ENCODE results near the gene AHDC1. TPM values are rescaled to one million over a fixed set of nuclear protein-coding genes. Genes with fewer than 3 reads are reported as not detected.
"Not testable (repeated sequence)": the region's sequence is repeated elsewhere in the genome, so short reads cannot be mapped to it uniquely, and the experiment has no call there.

The AHDC1 gene, protein sequence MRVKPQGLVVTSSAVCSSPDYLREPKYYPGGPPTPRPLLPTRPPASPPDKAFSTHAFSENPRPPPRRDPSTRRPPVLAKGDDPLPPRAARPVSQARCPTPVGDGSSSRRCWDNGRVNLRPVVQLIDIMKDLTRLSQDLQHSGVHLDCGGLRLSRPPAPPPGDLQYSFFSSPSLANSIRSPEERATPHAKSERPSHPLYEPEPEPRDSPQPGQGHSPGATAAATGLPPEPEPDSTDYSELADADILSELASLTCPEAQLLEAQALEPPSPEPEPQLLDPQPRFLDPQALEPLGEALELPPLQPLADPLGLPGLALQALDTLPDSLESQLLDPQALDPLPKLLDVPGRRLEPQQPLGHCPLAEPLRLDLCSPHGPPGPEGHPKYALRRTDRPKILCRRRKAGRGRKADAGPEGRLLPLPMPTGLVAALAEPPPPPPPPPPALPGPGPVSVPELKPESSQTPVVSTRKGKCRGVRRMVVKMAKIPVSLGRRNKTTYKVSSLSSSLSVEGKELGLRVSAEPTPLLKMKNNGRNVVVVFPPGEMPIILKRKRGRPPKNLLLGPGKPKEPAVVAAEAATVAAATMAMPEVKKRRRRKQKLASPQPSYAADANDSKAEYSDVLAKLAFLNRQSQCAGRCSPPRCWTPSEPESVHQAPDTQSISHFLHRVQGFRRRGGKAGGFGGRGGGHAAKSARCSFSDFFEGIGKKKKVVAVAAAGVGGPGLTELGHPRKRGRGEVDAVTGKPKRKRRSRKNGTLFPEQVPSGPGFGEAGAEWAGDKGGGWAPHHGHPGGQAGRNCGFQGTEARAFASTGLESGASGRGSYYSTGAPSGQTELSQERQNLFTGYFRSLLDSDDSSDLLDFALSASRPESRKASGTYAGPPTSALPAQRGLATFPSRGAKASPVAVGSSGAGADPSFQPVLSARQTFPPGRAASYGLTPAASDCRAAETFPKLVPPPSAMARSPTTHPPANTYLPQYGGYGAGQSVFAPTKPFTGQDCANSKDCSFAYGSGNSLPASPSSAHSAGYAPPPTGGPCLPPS (N-terminal part only)
- total RNA-seq (2014; rRNA removed; shearing (Covaris generic)), result 12.2 and 20.4 TPM in 2 replicates

GRCh38 chr1:27603681-27604578 lies at the start of gene AHDC1:
AHDC1 (minus strand) TSS chr1:27604144; CDS start chr1:27552115, 52,029 bp downstream.
- peak; percentile 89 for DNase-seq (ENCODE audit: low spot score)

DNA sequence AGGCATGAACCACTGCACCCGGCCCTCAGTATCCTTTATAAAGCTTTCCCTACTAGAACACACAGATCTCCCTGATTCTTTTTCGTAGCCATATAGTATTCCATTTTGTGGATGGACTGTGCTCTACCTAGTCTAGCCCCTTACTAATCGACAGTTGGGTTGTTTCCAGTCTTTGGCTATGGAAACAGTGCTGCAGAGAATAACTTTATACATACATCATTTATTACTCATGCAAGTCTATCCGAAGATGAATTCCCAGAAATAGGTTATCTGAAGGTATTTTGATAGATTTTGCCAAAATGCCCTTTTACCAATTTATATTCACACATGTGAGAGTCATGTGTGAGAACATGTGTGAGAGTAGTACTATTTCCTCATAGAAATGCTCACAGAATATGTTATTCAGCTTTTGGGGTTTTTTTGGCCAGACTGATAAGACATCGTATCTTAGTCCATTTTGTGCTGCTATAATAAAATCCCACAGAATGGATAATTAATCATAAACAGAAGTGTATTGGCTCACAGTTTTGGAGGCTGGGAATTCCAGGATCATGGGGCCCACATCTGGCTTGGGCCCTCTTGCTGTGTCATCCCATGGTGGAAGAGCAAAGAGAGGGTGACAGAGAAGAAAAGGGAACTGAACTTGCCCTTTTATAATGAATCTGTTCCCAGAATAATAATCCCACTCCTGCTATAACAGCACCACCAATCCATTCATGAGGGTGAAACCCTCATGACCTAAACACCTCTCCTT lies 48.3 kb upstream of the AHDC1 start:
- DNase-seq (ENCODE audit: low spot score), result no peak

DNA sequence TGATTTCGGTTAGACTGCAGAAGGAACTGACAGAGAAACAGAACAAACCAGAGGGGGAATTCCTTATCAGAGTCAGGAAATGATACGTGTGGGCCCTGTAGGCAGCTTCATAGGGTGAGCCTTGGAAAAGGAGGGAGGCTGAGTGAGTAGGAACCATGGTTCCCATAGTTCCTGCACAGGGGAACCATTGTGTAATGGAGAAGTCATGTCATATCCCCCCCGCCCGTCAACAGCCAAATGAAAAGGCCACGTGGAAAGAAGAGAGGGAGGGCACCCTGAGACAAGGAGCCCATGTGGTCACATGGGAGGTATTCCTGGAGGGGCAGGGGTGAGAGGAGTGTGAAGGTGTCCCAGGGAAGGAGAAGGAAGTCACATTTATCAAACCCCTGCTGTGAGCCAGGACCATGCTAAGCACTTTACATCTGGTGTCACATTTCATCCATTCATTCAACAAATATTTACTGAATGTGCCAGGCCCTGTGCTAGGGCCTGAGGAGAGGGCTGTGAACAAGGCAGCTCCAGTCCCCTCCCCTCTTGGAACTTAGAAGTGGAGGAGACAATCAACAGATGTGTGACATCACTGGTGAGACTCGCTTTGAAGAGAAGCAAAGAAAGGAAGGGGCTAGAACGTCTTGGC lies 46.7 kb upstream of the AHDC1 start:
- no peak for DNase-seq (ENCODE audit: low spot score)

GRCh38 chr1:27650171-27650538 lies 46.2 kb upstream of the AHDC1 start:
- no peak for DNase-seq (ENCODE audit: low spot score)

DNA sequence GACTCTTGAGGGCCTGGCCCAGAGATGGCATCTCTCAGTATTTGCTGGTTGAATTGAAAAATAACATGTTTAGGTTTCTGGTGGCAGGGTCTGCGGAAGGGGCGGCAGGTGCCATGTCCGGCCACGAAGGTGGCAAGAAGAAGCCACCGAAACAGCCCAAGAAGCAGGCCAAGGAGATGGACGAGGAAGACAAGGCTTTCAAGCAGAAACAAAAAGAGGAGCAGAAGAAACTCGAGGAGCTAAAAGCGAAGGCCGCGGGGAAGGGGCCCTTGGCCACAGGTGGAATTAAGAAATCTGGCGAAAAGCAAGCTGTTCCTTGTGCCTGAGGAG lies 45.3 kb upstream of the AHDC1 start:
- DNase-seq (ENCODE audit: low spot score), result no peak

DNA sequence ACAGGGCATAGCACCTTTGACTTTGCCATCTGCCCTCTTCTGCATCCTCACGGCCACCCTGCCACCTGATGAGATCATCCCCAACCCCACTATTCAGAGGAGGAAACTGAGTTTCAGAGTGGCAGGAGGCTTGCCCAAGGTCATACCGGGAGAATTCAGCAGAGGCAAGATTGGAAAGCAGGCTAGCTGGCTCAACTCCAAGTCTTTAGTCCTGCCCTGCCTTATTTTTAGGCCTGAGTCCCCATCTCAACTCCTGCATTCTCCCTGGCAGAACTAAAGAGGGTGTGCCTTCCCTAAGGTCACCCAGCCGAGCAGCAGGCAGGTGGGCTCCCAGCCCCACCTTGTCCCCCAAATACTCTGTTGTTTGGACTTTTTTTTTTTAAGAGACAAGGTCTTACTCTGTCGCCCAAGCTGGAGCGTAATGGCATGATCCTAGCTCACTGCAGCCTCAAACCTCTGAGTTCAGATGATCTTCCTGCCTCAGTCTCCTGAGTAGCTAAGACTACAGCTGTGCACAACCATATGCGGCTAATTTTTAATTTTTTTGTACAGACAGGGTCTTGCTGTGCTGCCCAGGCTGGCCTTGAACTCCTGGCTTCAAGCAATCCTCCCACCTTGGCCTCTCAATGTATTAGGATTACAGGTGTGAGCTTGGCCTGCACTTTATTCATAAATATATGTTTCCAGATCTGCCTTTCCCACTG lies 44.8 kb upstream of the AHDC1 start:
- no peak for DNase-seq (ENCODE audit: low spot score)

GRCh38 chr1:27647328-27647727 lies 43.4 kb upstream of the AHDC1 start:
- no peak for DNase-seq (ENCODE audit: low spot score)

DNA sequence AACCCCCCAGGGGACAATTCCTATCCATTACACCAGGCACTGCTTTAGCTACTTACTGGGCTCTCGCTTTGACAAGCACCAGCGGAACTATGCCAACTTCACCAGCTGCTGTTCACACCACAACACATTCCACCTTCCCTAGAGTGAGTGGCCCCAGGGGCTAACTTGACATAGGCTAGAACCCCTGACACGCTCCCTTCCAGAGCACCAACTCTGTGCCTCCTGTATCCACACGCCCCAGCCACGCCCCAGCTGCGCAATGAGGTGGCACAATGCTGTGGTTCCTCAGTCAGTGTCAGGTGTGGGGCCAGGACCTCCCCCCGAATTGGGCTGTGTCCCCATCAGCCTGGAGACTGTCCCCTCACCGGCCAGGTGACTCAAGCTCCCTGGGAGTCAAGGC lies 42.7 kb upstream of the AHDC1 start:
- no peak for DNase-seq (ENCODE audit: low spot score)

DNA sequence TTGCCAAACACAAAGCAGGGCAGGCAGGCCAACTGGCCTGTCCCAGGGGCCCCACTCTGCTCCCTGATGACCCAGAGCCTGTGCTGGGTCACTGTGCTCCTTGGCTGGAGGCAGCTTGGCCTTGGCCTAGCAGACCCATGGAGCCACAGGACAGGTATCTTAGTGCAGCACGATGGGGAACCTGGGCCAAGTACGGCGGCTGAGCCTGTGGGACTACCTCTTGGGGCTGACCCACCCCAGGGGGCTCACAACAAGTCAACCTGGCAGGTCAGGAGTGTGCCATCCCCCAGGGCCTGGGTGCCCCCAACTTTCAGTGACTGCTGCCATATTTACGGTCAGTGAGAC lies 41.1 kb upstream of the AHDC1 start:
- DNase-seq (ENCODE audit: low spot score), result no peak

DNA sequence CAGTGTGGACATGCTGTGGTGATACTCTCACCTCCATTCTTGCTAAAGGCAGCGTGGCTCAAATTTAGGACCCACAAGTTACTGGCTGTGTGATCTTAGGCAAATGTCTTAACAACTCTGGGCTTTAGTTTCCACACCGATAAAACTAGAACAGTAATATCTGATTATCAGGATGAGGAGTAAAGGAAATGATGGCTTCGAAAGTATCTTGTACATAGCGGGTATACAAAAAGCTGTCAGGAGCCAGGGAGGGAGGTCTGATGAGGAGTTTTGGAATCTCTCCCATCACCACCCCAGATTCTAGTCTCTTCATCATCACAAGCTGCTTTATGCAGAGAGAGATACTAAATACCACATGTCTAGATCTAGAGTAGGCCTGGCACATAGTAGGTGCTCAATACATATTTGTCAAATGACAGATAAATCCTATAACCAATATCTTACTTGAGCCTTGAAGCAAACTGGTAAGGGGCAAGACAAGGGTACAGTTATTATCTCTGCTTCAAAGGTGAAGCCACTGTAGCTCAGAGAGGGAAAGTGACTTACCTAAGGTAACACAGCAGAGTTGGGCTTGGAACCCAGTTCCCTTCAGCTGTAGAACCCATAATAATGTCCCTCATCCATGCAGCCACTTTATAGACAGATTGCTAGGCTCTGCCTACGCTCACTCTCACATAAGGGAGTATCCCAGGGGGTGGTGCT lies 40.6 kb upstream of the AHDC1 start:
- DNase-seq (ENCODE audit: low spot score), result no peak

GRCh38 chr1:27643600-27644368 lies 39.8 kb upstream of the AHDC1 start:
- DNase-seq (ENCODE audit: low spot score), result peak; percentile 61

DNA sequence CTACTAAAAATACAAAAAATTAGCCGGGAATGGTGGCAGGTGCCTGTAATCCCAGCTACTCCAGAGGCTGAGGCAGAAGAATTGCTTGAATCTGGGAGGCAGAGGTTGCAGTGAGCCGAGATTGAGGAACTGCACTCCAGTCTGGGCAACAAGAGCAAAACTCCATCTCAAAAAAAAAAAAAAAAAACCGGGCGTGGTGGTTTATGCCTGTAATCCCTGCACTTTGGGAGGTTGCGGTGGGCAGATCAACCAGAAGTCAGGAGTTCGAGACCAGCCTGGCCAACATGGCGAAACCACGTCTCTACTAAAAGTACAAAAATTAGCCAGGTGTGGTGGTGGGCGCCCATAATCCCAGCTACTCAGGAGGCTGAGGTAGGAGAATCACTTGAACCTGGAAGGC lies 36.6 kb upstream of the AHDC1 start:
- not testable (repeated sequence) for DNase-seq (ENCODE audit: low spot score)

DNA sequence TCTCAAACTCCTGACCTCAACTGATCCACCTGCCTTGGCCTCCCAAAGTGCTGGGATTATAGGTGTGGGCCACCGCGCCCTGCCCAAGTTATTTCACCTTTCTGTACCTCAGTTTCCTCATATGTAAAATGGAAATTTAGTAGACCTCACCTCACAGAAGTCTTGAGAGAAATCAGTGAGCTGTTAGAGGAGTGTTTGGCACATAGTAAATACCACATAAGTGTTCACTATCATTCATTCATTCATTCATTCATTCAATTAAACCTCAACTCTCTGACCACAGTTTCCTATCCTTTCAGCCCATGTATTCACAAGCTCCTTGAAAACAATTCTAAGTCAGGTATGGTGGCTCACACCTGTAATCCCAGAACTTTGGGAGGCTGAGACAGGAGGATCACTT lies 34.9 kb upstream of the AHDC1 start:
- DNase-seq (ENCODE audit: low spot score), result no peak

- DNase-seq (ENCODE audit: low spot score), result no peak
Measured at GRCh38 chr1:27638047-27638734, 34.2 kb upstream of the AHDC1 start.

GRCh38 chr1:27635396-27636142 lies 31.6 kb upstream of the AHDC1 start:
- no peak for DNase-seq (ENCODE audit: low spot score)

DNA sequence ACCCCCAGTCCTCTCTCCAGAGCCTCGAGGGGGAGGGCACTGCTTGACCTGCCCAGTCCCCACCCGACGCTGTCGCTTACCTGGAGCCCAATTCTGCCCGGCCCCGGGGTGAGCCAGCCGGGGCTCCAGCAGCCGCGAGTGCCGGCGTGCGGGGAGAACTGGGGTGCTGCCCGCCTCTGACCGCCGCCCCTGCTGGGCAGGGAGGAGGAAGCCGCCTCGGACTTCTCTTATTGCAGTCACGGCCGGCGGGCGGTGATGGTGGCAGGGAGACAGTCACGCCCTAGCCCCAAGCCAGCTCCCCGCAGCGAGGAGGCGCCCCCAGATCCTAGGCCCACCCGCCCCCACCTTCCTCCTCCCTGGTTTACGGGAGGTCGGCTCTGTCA lies 31.0 kb upstream of the AHDC1 start, which contains the start of gene FGR:
Gene FGR (minus strand): TSS at position 201 of the 383 bp plus-strand sequence. CDS start 11,269 bp downstream, outside the sequence.
- DNase-seq (ENCODE audit: low spot score), result no peak
